HEK293 (cell line): ENCODE results near the gene ZNF285.

Experiments used
- CTCF ChIA-PET: fragments of 350-600 bp; formaldehyde crosslinking; extraction: SDS; loops from one replicate; lab custom pipeline; 2021; ENCODE audit warnings: antibody characterized with exemption; lab: Yijun Ruan, JAX
- POLR2A ChIA-PET: fragments of 300-600 bp; formaldehyde crosslinking; extraction: SDS; loops from one replicate; lab custom pipeline; 2020; ENCODE audit warnings: antibody characterized with exemption, inconsistent platforms; lab: Yijun Ruan, JAX
- H3K27ac ChIP-seq: fragments of 200-500 bp; sonication (Bioruptor generic); 2 replicates; pipeline ENCODE4 v1.5.1; 2014; ENCODE audit warnings: low read depth, low read length, control low read depth, inconsistent platforms; ENCODE audit errors: extremely low read depth
- H3K36me3 ChIP-seq, 2 experiments: fragments of 200-500 bp in 1 of 2; sonication (Bioruptor generic) in 1 of 2; 1 replicate in 1 of 2; 2 replicates in 1 of 2; pipeline ENCODE4 v1.5.1; 2014 to 2017; ENCODE audit warnings: inconsistent platforms in 2 of 2, low read length in 2 of 2; ENCODE audit not compliant: control insufficient read depth in 2 of 2, insufficient read depth in 1 of 2
- H3K4me1 ChIP-seq: fragments of 200-500 bp; sonication (Bioruptor generic); 2 replicates; pipeline ENCODE4 v1.5.1; 2014; ENCODE audit warnings: mild to moderate bottlenecking, low read length, inconsistent platforms; ENCODE audit not compliant: control insufficient read depth, insufficient read depth
- H3K4me3 ChIP-seq: 2 replicates; pipeline ENCODE4 v1.5.1; 2011; ENCODE audit warnings: low read depth, mild to moderate bottlenecking, control low read depth, low read length, moderate library complexity
- H3K9me3 ChIP-seq: fragments of 200-500 bp; sonication (Bioruptor generic); 2 replicates; pipeline ENCODE4 v1.5.1; 2014; ENCODE audit warnings: low read depth, low read length, inconsistent platforms; ENCODE audit not compliant: control insufficient read depth, insufficient read depth
- HOXD13 ChIP-seq: sonication (generic); formaldehyde crosslinking; IDR thresholded peaks from 2 replicates; pipeline ENCODE4 v1.8.0; 2022; ENCODE audit warnings: missing genetic modification reagents, borderline replicate concordance
- OVOL3 ChIP-seq: fragments of 450-650 bp; formaldehyde crosslinking; IDR thresholded peaks from 2 replicates; pipeline ENCODE4 v1.5.1; 2016; ENCODE audit warnings: missing biosample characterization, missing genetic modification characterization
- YY1 ChIP-seq: fragments of 450-650 bp; formaldehyde crosslinking; IDR thresholded peaks from 2 replicates; pipeline ENCODE4 v1.5.1; 2018; ENCODE audit warnings: missing biosample characterization, missing genetic modification characterization
- YY2 ChIP-seq: fragments of 450-650 bp; formaldehyde crosslinking; IDR thresholded peaks from 2 replicates; pipeline ENCODE4 v1.5.1; 2016; ENCODE audit warnings: missing biosample characterization, missing genetic modification characterization
- ZFP37 ChIP-seq: fragments of 450-650 bp; formaldehyde crosslinking; IDR thresholded peaks from 2 replicates; pipeline ENCODE4 v1.5.1; 2016; ENCODE audit warnings: missing biosample characterization, missing genetic modification characterization
- ZNF132 ChIP-seq: fragments of 450-650 bp; formaldehyde crosslinking; IDR thresholded peaks from 2 replicates; pipeline ENCODE4 v1.5.1; 2017; ENCODE audit warnings: missing biosample characterization, missing genetic modification characterization, borderline replicate concordance
- ZNF133 ChIP-seq: fragments of 450-650 bp; formaldehyde crosslinking; IDR thresholded peaks from 2 replicates; pipeline ENCODE4 v1.5.1; 2016; ENCODE audit warnings: missing biosample characterization, missing genetic modification characterization
- ZNF138 ChIP-seq: fragments of 450-650 bp; formaldehyde crosslinking; IDR thresholded peaks from 2 replicates; pipeline ENCODE4 v1.5.1; 2016; ENCODE audit warnings: missing biosample characterization, missing genetic modification characterization, borderline replicate concordance
- ZNF184 ChIP-seq: fragments of 450-650 bp; IDR thresholded peaks from 2 replicates; pipeline ENCODE4 v1.5.1; 2018; ENCODE audit warnings: missing biosample characterization, mild to moderate bottlenecking, missing genetic modification characterization
- ZNF223 ChIP-seq: fragments of 450-650 bp; formaldehyde crosslinking; IDR thresholded peaks from 2 replicates; pipeline ENCODE4 v1.5.1; 2016; ENCODE audit warnings: missing biosample characterization, missing genetic modification characterization
- ZNF266 ChIP-seq: fragments of 450-650 bp; formaldehyde crosslinking; IDR thresholded peaks from 2 replicates; pipeline ENCODE4 v1.5.1; 2016; ENCODE audit warnings: missing biosample characterization, missing genetic modification characterization, low read depth
- ZNF514 ChIP-seq: fragments of 450-650 bp; formaldehyde crosslinking; IDR thresholded peaks from 2 replicates; pipeline ENCODE4 v1.5.1; 2016; ENCODE audit warnings: missing biosample characterization, missing genetic modification characterization
- ZNF549 ChIP-seq: fragments of 450-650 bp; IDR thresholded peaks from 2 replicates; pipeline ENCODE4 v1.5.1; 2018; ENCODE audit warnings: missing biosample characterization, missing genetic modification characterization, mild to moderate bottlenecking, inconsistent platforms, moderate library complexity
- ZNF571 ChIP-seq: fragments of 450-650 bp; formaldehyde crosslinking; IDR thresholded peaks from 2 replicates; pipeline ENCODE4 v1.5.0; 2017; ENCODE audit warnings: missing biosample characterization, missing genetic modification characterization
- ZNF629 ChIP-seq: fragments of 450-650 bp; formaldehyde crosslinking; IDR thresholded peaks from 2 replicates; pipeline ENCODE4 v1.5.1; 2017; ENCODE audit warnings: missing biosample characterization, missing genetic modification characterization
- ZNF768 ChIP-seq: fragments of 450-650 bp; formaldehyde crosslinking; IDR thresholded peaks from 2 replicates; pipeline ENCODE4 v1.5.1; 2018; ENCODE audit warnings: missing biosample characterization, mild to moderate bottlenecking, missing genetic modification characterization
- ZNF791 ChIP-seq: fragments of 450-650 bp; formaldehyde crosslinking; IDR thresholded peaks from 2 replicates; pipeline ENCODE4 v1.5.1; 2016; ENCODE audit warnings: missing biosample characterization, missing genetic modification characterization
- ZNF830 ChIP-seq: fragments of 450-650 bp; IDR thresholded peaks from 2 replicates; pipeline ENCODE4 v1.5.0; 2018; ENCODE audit warnings: missing biosample characterization, missing genetic modification characterization, low read depth, mild to moderate bottlenecking, moderate library complexity
- TF ChIP-seq, protein P1 (sequence below): fragments of 450-650 bp; formaldehyde crosslinking; conservative IDR thresholded peaks from 2 replicates; pipeline ENCODE4 v1.5.1; 2016; ENCODE audit warnings: low read depth, missing biosample characterization, missing genetic modification characterization
- TF ChIP-seq, protein P2 (sequence below): fragments of 450-650 bp; formaldehyde crosslinking; IDR thresholded peaks from 2 replicates; pipeline ENCODE4 v1.5.1; 2017; ENCODE audit warnings: missing biosample characterization, missing genetic modification characterization
- TF ChIP-seq, protein P3 (sequence below): sonication (generic); formaldehyde crosslinking; IDR thresholded peaks from 2 replicates; pipeline ENCODE4 v1.8.1; 2022; ENCODE audit warnings: mild to moderate bottlenecking, moderate library complexity, missing genetic modification reagents
- TF ChIP-seq, protein P4 (sequence below): fragments of 450-650 bp; formaldehyde crosslinking; IDR thresholded peaks from 2 replicates; pipeline ENCODE4 v1.5.1; 2017; ENCODE audit warnings: missing biosample characterization, mild to moderate bottlenecking, missing genetic modification characterization, moderate library complexity
- TF ChIP-seq, protein P5 (sequence below): fragments of 450-650 bp; formaldehyde crosslinking; IDR thresholded peaks from 2 replicates; pipeline ENCODE4 v1.5.1; 2016; ENCODE audit warnings: missing biosample characterization, missing genetic modification characterization

The ZNF285 gene

DNA sequence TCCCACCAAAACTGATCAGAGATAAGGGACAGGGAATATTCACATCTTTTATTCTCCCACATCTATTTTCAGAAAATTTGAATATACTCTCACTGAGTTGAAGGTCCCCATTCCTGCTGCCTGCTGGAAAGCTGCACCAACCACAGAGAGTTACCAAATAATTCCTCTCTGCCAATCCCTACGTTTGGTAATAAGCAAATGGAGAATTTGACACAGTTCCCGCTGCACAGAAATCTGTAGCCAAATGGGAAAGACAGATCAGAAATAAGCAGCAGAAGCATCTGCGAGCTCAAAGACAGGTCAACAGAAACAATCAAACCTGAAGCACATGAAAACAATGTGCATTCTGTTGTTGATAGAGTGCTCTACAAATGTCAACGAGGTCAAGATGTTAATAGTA lies 54.9 kb downstream of the ZNF285 start (continued):
- TF ChIP-seq, protein P1, sequence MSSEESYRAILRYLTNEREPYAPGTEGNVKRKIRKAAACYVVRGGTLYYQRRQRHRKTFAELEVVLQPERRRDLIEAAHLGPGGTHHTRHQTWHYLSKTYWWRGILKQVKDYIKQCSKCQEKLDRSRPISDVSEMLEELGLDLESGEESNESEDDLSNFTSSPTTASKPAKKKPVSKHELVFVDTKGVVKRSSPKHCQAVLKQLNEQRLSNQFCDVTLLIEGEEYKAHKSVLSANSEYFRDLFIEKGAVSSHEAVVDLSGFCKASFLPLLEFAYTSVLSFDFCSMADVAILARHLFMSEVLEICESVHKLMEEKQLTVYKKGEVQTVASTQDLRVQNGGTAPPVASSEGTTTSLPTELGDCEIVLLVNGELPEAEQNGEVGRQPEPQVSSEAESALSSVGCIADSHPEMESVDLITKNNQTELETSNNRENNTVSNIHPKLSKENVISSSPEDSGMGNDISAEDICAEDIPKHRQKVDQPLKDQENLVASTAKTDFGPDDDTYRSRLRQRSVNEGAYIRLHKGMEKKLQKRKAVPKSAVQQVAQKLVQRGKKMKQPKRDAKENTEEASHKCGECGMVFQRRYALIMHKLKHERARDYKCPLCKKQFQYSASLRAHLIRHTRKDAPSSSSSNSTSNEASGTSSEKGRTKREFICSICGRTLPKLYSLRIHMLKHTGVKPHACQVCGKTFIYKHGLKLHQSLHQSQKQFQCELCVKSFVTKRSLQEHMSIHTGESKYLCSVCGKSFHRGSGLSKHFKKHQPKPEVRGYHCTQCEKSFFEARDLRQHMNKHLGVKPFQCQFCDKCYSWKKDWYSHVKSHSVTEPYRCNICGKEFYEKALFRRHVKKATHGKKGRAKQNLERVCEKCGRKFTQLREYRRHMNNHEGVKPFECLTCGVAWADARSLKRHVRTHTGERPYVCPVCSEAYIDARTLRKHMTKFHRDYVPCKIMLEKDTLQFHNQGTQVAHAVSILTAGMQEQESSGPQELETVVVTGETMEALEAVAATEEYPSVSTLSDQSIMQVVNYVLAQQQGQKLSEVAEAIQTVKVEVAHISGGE (tag by site-specific recombination) = no peak
- TF ChIP-seq ZNF768 (tag by site-specific recombination) (no peak), YY1 (tag by site-specific recombination) (no peak), ZNF138 (no peak), OVOL3 (tag by site-specific recombination) (no peak), ZNF791 (tag by site-specific recombination) (no peak)

DNA sequence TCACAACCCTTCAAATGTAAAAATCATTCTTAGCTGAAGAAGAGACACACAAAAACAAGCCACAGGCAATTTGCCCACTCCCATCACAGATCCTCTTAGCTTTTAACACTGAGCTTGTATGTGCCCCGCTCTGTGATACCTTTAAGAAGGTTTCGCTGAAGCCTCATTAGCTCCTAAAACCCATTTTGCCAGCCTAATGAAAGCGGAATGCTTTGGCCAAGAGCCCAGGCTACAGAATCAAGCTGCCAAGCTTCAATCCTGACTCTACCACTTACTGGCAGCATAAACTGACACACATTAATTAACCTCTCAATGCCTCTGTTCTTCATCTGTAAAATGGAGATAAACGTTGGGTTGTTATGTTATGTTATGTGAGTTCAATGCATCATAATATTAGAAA lies 55.4 kb downstream of the ZNF285 start:
- CTCF ChIA-PET = interaction anchor here (0.6 to 0.9 kb wide), 2 partner anchors 184 to 230 kb away, joined by 3 read pairs; partner anchors contain the start of gene CEACAM20

More for the DNA sequence above, 55.4 kb downstream of the ZNF285 start:
- H3K4me1 ChIP-seq = no peaks in the 10 kb centered on the region
- peaks cover 4 to 12% of the 10 kb centered on the region in 2 experiments; a peak in 2 of 3 replicates for H3K36me3 ChIP-seq
- TF ChIP-seq ZNF629 (tag by site-specific recombination) = no peak
- TF ChIP-seq, protein P2, sequence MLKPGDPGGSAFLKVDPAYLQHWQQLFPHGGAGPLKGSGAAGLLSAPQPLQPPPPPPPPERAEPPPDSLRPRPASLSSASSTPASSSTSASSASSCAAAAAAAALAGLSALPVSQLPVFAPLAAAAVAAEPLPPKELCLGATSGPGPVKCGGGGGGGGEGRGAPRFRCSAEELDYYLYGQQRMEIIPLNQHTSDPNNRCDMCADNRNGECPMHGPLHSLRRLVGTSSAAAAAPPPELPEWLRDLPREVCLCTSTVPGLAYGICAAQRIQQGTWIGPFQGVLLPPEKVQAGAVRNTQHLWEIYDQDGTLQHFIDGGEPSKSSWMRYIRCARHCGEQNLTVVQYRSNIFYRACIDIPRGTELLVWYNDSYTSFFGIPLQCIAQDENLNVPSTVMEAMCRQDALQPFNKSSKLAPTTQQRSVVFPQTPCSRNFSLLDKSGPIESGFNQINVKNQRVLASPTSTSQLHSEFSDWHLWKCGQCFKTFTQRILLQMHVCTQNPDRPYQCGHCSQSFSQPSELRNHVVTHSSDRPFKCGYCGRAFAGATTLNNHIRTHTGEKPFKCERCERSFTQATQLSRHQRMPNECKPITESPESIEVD (tag by site-specific recombination) = no peak
- no peak for TF ChIP-seq ZNF549 (tag by site-specific recombination)
- no peak for TF ChIP-seq ZNF830 (tag by site-specific recombination)
- TF ChIP-seq ZNF132 (tag by site-specific recombination) = no peak
- TF ChIP-seq, protein P3, sequence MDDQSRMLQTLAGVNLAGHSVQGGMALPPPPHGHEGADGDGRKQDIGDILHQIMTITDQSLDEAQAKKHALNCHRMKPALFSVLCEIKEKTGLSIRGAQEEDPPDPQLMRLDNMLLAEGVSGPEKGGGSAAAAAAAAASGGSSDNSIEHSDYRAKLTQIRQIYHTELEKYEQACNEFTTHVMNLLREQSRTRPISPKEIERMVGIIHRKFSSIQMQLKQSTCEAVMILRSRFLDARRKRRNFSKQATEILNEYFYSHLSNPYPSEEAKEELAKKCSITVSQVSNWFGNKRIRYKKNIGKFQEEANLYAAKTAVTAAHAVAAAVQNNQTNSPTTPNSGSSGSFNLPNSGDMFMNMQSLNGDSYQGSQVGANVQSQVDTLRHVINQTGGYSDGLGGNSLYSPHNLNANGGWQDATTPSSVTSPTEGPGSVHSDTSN (CRISPR knock-in tag) = no peak
- TF ChIP-seq ZNF223 (tag by site-specific recombination) = no peak
- no peak for TF ChIP-seq ZNF133 (tag by site-specific recombination)
- no peak for TF ChIP-seq ZNF184 (tag by site-specific recombination)
- no peak for TF ChIP-seq ZFP37 (tag by site-specific recombination)
- no peak for TF ChIP-seq ZNF571
- no peak for TF ChIP-seq YY2
- TF ChIP-seq, protein P4, sequence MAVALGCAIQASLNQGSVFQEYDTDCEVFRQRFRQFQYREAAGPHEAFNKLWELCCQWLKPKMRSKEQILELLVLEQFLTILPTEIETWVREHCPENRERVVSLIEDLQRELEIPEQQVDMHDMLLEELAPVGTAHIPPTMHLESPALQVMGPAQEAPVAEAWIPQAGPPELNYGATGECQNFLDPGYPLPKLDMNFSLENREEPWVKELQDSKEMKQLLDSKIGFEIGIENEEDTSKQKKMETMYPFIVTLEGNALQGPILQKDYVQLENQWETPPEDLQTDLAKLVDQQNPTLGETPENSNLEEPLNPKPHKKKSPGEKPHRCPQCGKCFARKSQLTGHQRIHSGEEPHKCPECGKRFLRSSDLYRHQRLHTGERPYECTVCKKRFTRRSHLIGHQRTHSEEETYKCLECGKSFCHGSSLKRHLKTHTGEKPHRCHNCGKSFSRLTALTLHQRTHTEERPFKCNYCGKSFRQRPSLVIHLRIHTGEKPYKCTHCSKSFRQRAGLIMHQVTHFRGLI (tag by site-specific recombination) = no peak
- TF ChIP-seq, protein P5, sequence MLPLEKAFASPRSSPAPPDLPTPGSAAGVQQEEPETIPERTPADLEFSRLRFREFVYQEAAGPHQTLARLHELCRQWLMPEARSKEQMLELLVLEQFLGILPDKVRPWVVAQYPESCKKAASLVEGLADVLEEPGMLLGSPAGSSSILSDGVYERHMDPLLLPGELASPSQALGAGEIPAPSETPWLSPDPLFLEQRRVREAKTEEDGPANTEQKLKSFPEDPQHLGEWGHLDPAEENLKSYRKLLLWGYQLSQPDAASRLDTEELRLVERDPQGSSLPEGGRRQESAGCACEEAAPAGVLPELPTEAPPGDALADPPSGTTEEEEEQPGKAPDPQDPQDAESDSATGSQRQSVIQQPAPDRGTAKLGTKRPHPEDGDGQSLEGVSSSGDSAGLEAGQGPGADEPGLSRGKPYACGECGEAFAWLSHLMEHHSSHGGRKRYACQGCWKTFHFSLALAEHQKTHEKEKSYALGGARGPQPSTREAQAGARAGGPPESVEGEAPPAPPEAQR (tag by site-specific recombination) = no peak
- TF ChIP-seq ZNF514 (tag by site-specific recombination) = no peak
- no peak for TF ChIP-seq HOXD13 (CRISPR knock-in tag)
- TF ChIP-seq ZNF266 (tag by site-specific recombination) = no peak
- peaks cover 1% of the 10 kb centered on the region; the same call in 1 of the 2 replicates for H3K9me3 ChIP-seq
- H3K27ac ChIP-seq = no peak overlapping the region
- no peak overlapping the region for H3K4me3 ChIP-seq
- POLR2A ChIA-PET = no interaction called here
